DMS153 (cell line): ENCODE measurements around the gene F11.
"Not testable (repeated sequence)": the region's sequence is repeated elsewhere in the genome, so short reads cannot be mapped to it uniquely, and the experiment has no call there.

Source experiments
- DNase-seq: peaks from one replicate; lab custom pipeline; 2025; lab: John Stamatoyannopoulos, UW

Gene F11

GRCh38 chr4:186265683-186266652, at the start of gene F11:
F11 (plus strand) TSS chr4:186266189; CDS start chr4:186267137, 948 bp downstream.
- no peak for DNase-seq

- DNase-seq, result no peak
These were observed 49.4 kb upstream of the F11 start for GRCh38 chr4:186216465-186217024.

- DNase-seq, result no peak
These were observed 48.2 kb upstream of the F11 start for GRCh38 chr4:186217733-186218293.

- no peak for DNase-seq
These were observed 44.4 kb upstream of the F11 start for GRCh38 chr4:186221624-186222023.

GRCh38 chr4:186225848-186226247, 40.1 kb upstream of the F11 start:
- DNase-seq, result no peak

- DNase-seq, result no peak
These were observed 39.3 kb upstream of the F11 start for GRCh38 chr4:186226521-186227189.

GRCh38 chr4:186227221-186227620, 38.8 kb upstream of the F11 start, which contains the start of gene KLKB1:
KLKB1 (plus strand) TSS chr4:186227507; CDS start chr4:186228196, 689 bp downstream.
- DNase-seq, result peak; percentile 69

GRCh38 chr4:186227744-186228513, 38.1 kb upstream of the F11 start:
- DNase-seq, result no peak

- DNase-seq, result no peak
These were observed 37.5 kb upstream of the F11 start for GRCh38 chr4:186228514-186228894.

- no peak for DNase-seq
These were observed 31.6 kb upstream of the F11 start for GRCh38 chr4:186234367-186234766.

- no peak for DNase-seq
These were observed 29.9 kb upstream of the F11 start for GRCh38 chr4:186236126-186236525.

- no peak for DNase-seq
These were observed 25.5 kb upstream of the F11 start for GRCh38 chr4:186240452-186240847.

- DNase-seq, result no peak
These were observed 25.0 kb upstream of the F11 start for GRCh38 chr4:186240848-186241491.

GRCh38 chr4:186241616-186242015, 24.4 kb upstream of the F11 start:
- DNase-seq, result no peak

- DNase-seq, result not testable (repeated sequence)
These were observed 24.0 kb upstream of the F11 start for GRCh38 chr4:186242031-186242430.

GRCh38 chr4:186243331-186243730, 22.7 kb upstream of the F11 start:
- no peak for DNase-seq

- DNase-seq, result no peak
These were observed 21.2 kb upstream of the F11 start for GRCh38 chr4:186244835-186245234.

GRCh38 chr4:186247062-186247752, 18.8 kb upstream of the F11 start:
- not testable (repeated sequence) for DNase-seq

GRCh38 chr4:186248643-186249042, 17.3 kb upstream of the F11 start:
- DNase-seq, result no peak
